ENCODE results near the gene CRYGS. TPM values are rescaled to one million over a fixed set of nuclear protein-coding genes. Genes with fewer than 3 reads are reported as not detected.

CRYGS gene
- 0.34 and 0.59 TPM in 2 replicates for total RNA-seq

GRCh38 chr3:186544281-186544680 is at the start of gene CRYGS:
CRYGS (minus strand) TSS chr3:186544380; CDS start chr3:186544326, 54 bp downstream.

GRCh38 chr3:186570096-186570940 is 26.1 kb upstream of the CRYGS start, which contains the start of gene DNAJB11:
DNAJB11 (plus strand) TSS chr3:186570720; CDS start chr3:186570898, 178 bp downstream.

GRCh38 chr3:186567072-186567921 is 23.1 kb upstream of the CRYGS start, which contains the start of gene TBCCD1:
TBCCD1 (minus strand) TSS chr3:186567339; CDS start chr3:186564329, 3,010 bp downstream.

Other genes starting within 250 kb of the CRYGS start
- gene DGKG, start 182.1 kb downstream of the CRYGS start, total RNA-seq = 0.50 TPM in 1 of 2 replicates, not detected in the other
- 11.0 and 11.3 TPM in 2 replicates for gene TBCCD1, start 23.0 kb upstream of the CRYGS start, total RNA-seq
- gene DNAJB11, start 26.3 kb upstream of the CRYGS start, total RNA-seq = 44.4 and 53.1 TPM in 2 replicates
- not detected in 2 replicates for gene AHSG, start 68.7 kb upstream of the CRYGS start, total RNA-seq
- gene FETUB, start 96.0 kb upstream of the CRYGS start, total RNA-seq = not detected in 2 replicates
- not detected in 2 replicates for gene HRG, start 121.6 kb upstream of the CRYGS start, total RNA-seq
- gene KNG1, start 173.0 kb upstream of the CRYGS start, total RNA-seq = not detected in 2 replicates
- gene EIF4A2, start 239.2 kb upstream of the CRYGS start, total RNA-seq = 210 and 239 TPM in 2 replicates

All from bronchus fibroblast of lung (primary cell).